ENCODE data around the gene GRM2. TPM values are rescaled to one million over a fixed set of nuclear protein-coding genes. Genes with fewer than 3 reads are reported as not detected.

Gene GRM2
- total RNA-seq, 6 donors from 2014 or later: 0.10 to 1.0 (median 0.30) TPM; not detected in 1

DNA sequence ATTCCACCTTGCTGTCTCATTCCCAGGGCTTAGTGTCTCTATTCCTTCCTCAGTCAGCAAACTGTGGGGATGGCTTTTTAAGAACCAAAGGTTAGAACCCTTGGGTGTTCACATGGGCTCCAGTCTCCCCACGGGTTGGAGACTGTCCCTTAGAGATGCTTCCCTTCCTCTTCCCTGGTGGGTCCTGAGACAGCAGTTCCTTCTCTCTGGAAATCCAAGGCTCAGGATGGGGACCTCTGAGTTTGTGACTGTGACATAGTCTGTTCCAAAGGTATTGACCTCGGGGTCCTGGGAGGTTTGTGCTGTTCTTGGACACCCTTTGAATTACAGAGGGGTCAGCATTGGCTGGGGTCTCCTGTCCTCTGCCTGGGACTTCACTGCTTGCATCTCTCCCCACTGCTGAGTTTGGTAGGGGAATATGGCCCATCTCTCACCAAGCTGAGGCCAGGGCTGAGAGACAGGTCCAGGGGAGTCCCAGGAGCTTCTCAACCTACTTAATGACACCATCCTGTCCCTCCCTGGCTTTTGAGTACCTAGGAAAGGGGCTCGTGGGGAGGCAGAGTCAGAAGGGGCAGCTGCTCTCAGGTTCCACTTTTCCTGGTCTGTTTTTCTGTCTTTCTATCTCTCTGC lies 1.5 kb downstream of the GRM2 start:
- TF ChIP-seq, protein P1, sequence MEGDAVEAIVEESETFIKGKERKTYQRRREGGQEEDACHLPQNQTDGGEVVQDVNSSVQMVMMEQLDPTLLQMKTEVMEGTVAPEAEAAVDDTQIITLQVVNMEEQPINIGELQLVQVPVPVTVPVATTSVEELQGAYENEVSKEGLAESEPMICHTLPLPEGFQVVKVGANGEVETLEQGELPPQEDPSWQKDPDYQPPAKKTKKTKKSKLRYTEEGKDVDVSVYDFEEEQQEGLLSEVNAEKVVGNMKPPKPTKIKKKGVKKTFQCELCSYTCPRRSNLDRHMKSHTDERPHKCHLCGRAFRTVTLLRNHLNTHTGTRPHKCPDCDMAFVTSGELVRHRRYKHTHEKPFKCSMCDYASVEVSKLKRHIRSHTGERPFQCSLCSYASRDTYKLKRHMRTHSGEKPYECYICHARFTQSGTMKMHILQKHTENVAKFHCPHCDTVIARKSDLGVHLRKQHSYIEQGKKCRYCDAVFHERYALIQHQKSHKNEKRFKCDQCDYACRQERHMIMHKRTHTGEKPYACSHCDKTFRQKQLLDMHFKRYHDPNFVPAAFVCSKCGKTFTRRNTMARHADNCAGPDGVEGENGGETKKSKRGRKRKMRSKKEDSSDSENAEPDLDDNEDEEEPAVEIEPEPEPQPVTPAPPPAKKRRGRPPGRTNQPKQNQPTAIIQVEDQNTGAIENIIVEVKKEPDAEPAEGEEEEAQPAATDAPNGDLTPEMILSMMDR (IDR thresholded peaks at IDR 0.05): no peak
- no peak for TF ChIP-seq EP300 (IDR thresholded peaks at IDR 0.05)
- no peak for TF ChIP-seq POLR2AphosphoS5 (IDR thresholded peaks at IDR 0.05)
- ATAC-seq (ENCODE audit: low FRiP score in 2 of 2) (no peak), DNase-seq (peak in 1 of 2 donors; percentile 2)
- peaks cover 0 to 13% (median 6%) of the 10 kb centered on the region in 4 donors for H3K4me1 ChIP-seq
- no peak overlapping the region for H3K4me3 ChIP-seq
- no peaks in the 10 kb centered on the region for H3K9me3 ChIP-seq
- H3K27me3 ChIP-seq: no peaks in the 10 kb centered on the region
- 74 to 80% methylated on average over 1 to 3 of the region's 3 CpGs for WGBS, 2 donors
- no peak overlapping the region for H3K27ac ChIP-seq
- peaks cover 0 to 21% (median 14%) of the 10 kb centered on the region in 4 donors for H3K36me3 ChIP-seq

DNA sequence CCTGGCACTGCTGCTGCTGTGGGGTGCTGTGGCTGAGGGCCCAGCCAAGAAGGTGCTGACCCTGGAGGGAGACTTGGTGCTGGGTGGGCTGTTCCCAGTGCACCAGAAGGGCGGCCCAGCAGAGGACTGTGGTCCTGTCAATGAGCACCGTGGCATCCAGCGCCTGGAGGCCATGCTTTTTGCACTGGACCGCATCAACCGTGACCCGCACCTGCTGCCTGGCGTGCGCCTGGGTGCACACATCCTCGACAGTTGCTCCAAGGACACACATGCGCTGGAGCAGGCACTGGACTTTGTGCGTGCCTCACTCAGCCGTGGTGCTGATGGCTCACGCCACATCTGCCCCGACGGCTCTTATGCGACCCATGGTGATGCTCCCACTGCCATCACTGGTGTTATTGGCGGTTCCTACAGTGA lies 2.1 kb downstream of the GRM2 start:
- peaks cover 0 to 13% (median 6%) of the 10 kb centered on the region in 4 donors for H3K4me1 ChIP-seq
- DNase-seq: peak; percentile 18 to 70
- peaks cover 0 to 14% (median 7%) of the 10 kb centered on the region in 4 donors for H3K36me3 ChIP-seq
- 92 to 95% methylated on average over 2 to 17 of the region's 17 CpGs for WGBS, 2 donors
- H3K27me3 ChIP-seq: no peaks in the 10 kb centered on the region
- no peaks in the 10 kb centered on the region for H3K9me3 ChIP-seq
- no peak overlapping the region for H3K27ac ChIP-seq
- H3K4me3 ChIP-seq: no peak overlapping the region
- ATAC-seq (ENCODE audit: low FRiP score in 2 of 2): no peak
- TF ChIP-seq EP300 (IDR thresholded peaks at IDR 0.05): no peak
- no peak for TF ChIP-seq POLR2A (IDR thresholded peaks at IDR 0.05)
- no peak for TF ChIP-seq POLR2AphosphoS5 (IDR thresholded peaks at IDR 0.05)
- TF ChIP-seq, protein P1 (IDR thresholded peaks at IDR 0.05): no peak

DNA sequence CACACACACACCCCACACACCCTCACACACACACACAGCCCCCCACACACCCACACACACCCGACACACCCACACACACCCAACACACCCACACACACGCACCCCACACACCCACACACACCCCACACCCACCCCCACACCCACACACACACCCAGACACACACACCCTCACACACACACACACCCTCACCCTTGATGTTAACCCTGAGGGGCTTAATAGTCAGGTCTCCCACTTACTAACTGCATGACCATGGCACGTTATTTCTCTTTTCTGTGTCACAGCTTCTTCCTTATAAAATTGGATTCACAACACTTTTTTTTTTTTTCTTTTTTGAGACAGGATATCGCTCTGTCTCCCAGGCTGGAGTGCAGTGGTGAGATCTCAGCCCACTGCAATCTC lies 2.8 kb downstream of the GRM2 start:
- WGBS, 2 donors: 67 to 79% methylated on average over 2 to 4 of the region's 4 CpGs
- H3K4me3 ChIP-seq: no peak overlapping the region
- no peak for ATAC-seq (ENCODE audit: low FRiP score in 2 of 2)
- DNase-seq: no peak
- H3K4me1 ChIP-seq: peaks cover 0 to 13% (median 6%) of the 10 kb centered on the region in 4 donors
- no peaks in the 10 kb centered on the region for H3K9me3 ChIP-seq
- TF ChIP-seq POLR2A (IDR thresholded peaks at IDR 0.05) (no peak), EP300 (IDR thresholded peaks at IDR 0.05) (no peak), POLR2AphosphoS5 (IDR thresholded peaks at IDR 0.05) (no peak)
- TF ChIP-seq, protein P1 (IDR thresholded peaks at IDR 0.05): no peak
- no peak overlapping the region for H3K27ac ChIP-seq
- H3K36me3 ChIP-seq: peaks cover 0 to 8% (median 4%) of the 10 kb centered on the region in 4 donors
- no peaks in the 10 kb centered on the region for H3K27me3 ChIP-seq

DNA sequence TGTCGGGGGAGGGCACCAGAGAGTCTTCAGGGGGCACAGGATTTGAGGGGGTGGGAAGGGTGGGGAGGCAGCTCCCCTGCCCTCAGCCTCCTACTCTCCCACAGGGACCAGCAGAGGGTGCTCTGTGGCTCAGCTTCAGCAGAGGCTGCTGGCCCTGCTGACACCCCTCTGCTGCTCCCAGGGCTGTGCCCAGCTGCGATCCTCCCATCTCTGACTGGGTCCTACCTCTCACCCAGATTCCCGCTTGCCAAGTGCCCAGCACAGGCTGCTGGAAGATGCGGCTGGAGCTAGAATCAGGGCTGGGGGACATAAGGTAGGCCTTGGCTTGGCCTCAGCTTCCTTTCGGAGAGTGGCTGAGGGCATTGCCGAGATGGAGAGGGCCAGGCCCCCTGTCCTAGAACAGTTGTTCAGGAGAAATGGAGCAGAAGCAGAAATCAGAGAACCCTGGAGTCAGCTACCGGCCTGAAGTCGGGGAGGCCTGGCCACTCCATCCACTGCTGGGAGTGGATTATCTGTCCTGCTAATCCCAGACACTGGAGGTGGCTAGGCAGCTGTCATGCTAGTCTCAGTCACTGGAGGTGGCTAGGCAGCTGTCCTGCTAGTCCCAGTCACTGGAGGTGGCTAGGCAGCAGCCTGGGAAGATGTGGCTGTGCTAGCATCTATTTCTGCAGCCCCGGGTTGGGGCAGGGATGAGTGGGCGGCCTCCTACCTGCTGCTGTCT lies 3.9 kb downstream of the GRM2 start:
- DNase-seq (no peak), ATAC-seq (ENCODE audit: low FRiP score in 2 of 2) (no peak)
- Histone ChIP-seq H3K9me3 (no peaks in the 10 kb centered on the region), H3K4me3 (no peak overlapping the region), H3K36me3 (no peaks in the 10 kb centered on the region), H3K27ac (no peak overlapping the region), H3K27me3 (no peaks in the 10 kb centered on the region), H3K4me1 (peaks cover 0 to 13% (median 6%) of the 10 kb centered on the region in 4 donors)
- no peak for TF ChIP-seq POLR2AphosphoS5 (IDR thresholded peaks at IDR 0.05)
- no peak for TF ChIP-seq EP300 (IDR thresholded peaks at IDR 0.05)
- TF ChIP-seq, protein P1 (IDR thresholded peaks at IDR 0.05): no peak
- no peak for TF ChIP-seq POLR2A (IDR thresholded peaks at IDR 0.05)
- WGBS, 2 donors: 81 to 84% methylated on average over 6 to 9 of the region's 10 CpGs
